HepG2 (cell line): ENCODE results near the gene YWHAQ. TPM values are rescaled to one million over a fixed set of nuclear protein-coding genes. Genes with fewer than 3 reads are reported as not detected.

Experiments
- ATAC-seq: fragments of 200-7000 bp; cut with Tn5 transposase; 3 replicates; pipeline ENCODE4 v1.9.1; 2020; ENCODE audit warnings: mild to moderate bottlenecking, moderate library complexity
- BruUV-seq: library from RNA; stranded (reverse); fragments of 400-500 nt; replicated peaks from 2 replicates; lab custom pipeline; 2021; lab: Mats Ljungman, UMichigan
- CTCF ChIA-PET: fragments of 300-600 bp; formaldehyde crosslinking; extraction: SDS; loops from one replicate; lab custom pipeline; 2021; ENCODE audit warnings: low total read pairs, inconsistent platforms, low intra/inter-chr PET ratio; lab: Yijun Ruan, JAX
- POLR2A ChIA-PET: fragments of 350-600 bp; sonication (Branson Sonifier 250); formaldehyde crosslinking; loops from one replicate; lab custom pipeline; 2020; ENCODE audit warnings: antibody characterized with exemption, inconsistent platforms; lab: Yijun Ruan, JAX
- DNase-seq: peaks from one replicate; pipeline ENCODE4 v3.0.0-alpha.2; 2015; ENCODE audit warnings: low spot score
- FAIRE-seq: peaks from 3 replicates; lab custom pipeline; 2011; peaks lifted over from hg19 to GRCh38; lab: Jason Lieb, UNC
- H2AFZ ChIP-seq: one replicate; pipeline ENCODE4 v1.6.1; 2011; ENCODE audit warnings: low read length, inconsistent platforms
- H3K27ac ChIP-seq: fragments of 300-600 bp; 3 replicates; pipeline ENCODE4 v1.8.0; 2011; ENCODE audit warnings: mixed run types, mild to moderate bottlenecking, mixed read lengths, low read length, inconsistent platforms; ENCODE audit not compliant: insufficient read depth; ENCODE audit errors: extremely low read length
- H3K27me3 ChIP-seq, 2 experiments: fragments of 200-600 bp in 1 of 2; 2 replicates in 1 of 2; 3 replicates in 1 of 2; pipeline versions ENCODE4 v1.6.0 to v1.8.0; 2011; ENCODE audit warnings: low read length in 2 of 2, mild to moderate bottlenecking in 2 of 2, moderate library complexity in 2 of 2, inconsistent platforms in 1 of 2; ENCODE audit not compliant: insufficient read depth in 2 of 2, control insufficient read depth in 1 of 2
- H3K36me3 ChIP-seq, 2 experiments: fragments of 200-600 bp in 1 of 2; replicated peaks in 1 of 2; 2 replicates in 1 of 2; 3 replicates in 1 of 2; pipeline versions ENCODE4 v1.5.1 to v1.8.0; 2011; ENCODE audit warnings: low read length in 2 of 2, inconsistent platforms in 1 of 2; ENCODE audit not compliant: insufficient read depth in 2 of 2, control insufficient read depth in 1 of 2
- H3K4me1 ChIP-seq: 2 replicates; pipeline ENCODE4 v1.5.1; 2012; ENCODE audit warnings: low read length, inconsistent platforms; ENCODE audit not compliant: insufficient read depth
- H3K4me2 ChIP-seq: 2 replicates; pipeline ENCODE4 v1.6.0; 2011; ENCODE audit warnings: low read depth, low read length, inconsistent platforms
- H3K4me3 ChIP-seq, 3 experiments: fragments of 200-600 bp in 1 of 3; sonication (generic), shearing (Covaris generic) in 1 of 3; replicated peaks in 1 of 3; 2 replicates each; pipeline ENCODE4 v1.5.1; 2011 to 2016; ENCODE audit warnings: low read length in 3 of 3, inconsistent platforms in 2 of 3, low read depth in 2 of 3, mild to moderate bottlenecking in 2 of 3, control low read depth in 1 of 3, mixed read lengths in 1 of 3; ENCODE audit not compliant: insufficient read depth in 1 of 3
- H3K79me2 ChIP-seq: one replicate; pipeline ENCODE4 v1.6.1; 2011; ENCODE audit warnings: low read length, inconsistent platforms; ENCODE audit not compliant: insufficient read depth
- H3K9ac ChIP-seq: 2 replicates; pipeline ENCODE4 v1.6.0; 2011; ENCODE audit warnings: mild to moderate bottlenecking, low read depth, low read length, inconsistent platforms; ENCODE audit not compliant: insufficient read depth
- H3K9me3 ChIP-seq: 2 replicates; pipeline ENCODE4 v1.5.1; 2012; ENCODE audit warnings: mild to moderate bottlenecking, low read length
- H4K20me1 ChIP-seq: 2 replicates; pipeline ENCODE4 v1.6.0; 2011; ENCODE audit warnings: inconsistent platforms, mild to moderate bottlenecking, low read length, moderate library complexity; ENCODE audit not compliant: insufficient read depth
- ATM ChIP-seq: fragments of 450-650 bp; IDR thresholded peaks from 2 replicates; pipeline ENCODE4 v1.7.1; 2017; ENCODE audit warnings: mild to moderate bottlenecking, borderline replicate concordance
- CREM ChIP-seq, 2 experiments: sonication (generic) in 1 of 2; formaldehyde crosslinking in 1 of 2; IDR thresholded peaks; 2 replicates each; pipeline versions ENCODE4 v1.4.0 to v1.6.1; 2016 to 2020; ENCODE audit warnings: antibody characterized with exemption in 1 of 2, mild to moderate bottlenecking in 1 of 2, missing genetic modification reagents in 1 of 2
- EED ChIP-seq: sonication (generic); formaldehyde crosslinking; IDR thresholded peaks from 2 replicates; pipeline ENCODE4 v1.5.0; 2020; ENCODE audit warnings: mild to moderate bottlenecking, missing genetic modification reagents
- ELF3 ChIP-seq: IDR thresholded peaks from 2 replicates; pipeline ENCODE4 v1.6.1; 2016; ENCODE audit warnings: missing genetic modification reagents, missing compliant biosample characterization
- FOSL2 ChIP-seq: sonication (generic); formaldehyde crosslinking; IDR thresholded peaks from 2 replicates; pipeline ENCODE4 v1.4.0; 2020; ENCODE audit warnings: missing genetic modification reagents
- FOXJ3 ChIP-seq: sonication (generic); formaldehyde crosslinking; IDR thresholded peaks from 2 replicates; pipeline ENCODE4 v1.4.0; 2020; ENCODE audit warnings: missing genetic modification reagents, mild to moderate bottlenecking, borderline replicate concordance
- HDAC1 ChIP-seq: sonication (generic); formaldehyde crosslinking; IDR thresholded peaks from 2 replicates; pipeline ENCODE4 v1.5.1; 2020; ENCODE audit warnings: mild to moderate bottlenecking, missing genetic modification reagents
- KMT2A ChIP-seq: sonication (generic); formaldehyde crosslinking; IDR thresholded peaks from 2 replicates; pipeline ENCODE4 v1.4.0; 2020; ENCODE audit warnings: missing genetic modification reagents
- MYNN ChIP-seq: sonication (generic); formaldehyde crosslinking; IDR thresholded peaks from 2 replicates; pipeline ENCODE4 v1.4.0; 2020; ENCODE audit warnings: mild to moderate bottlenecking, low read depth, missing genetic modification reagents
- NFIC ChIP-seq: IDR thresholded peaks from 2 replicates; pipeline ENCODE4 v1.6.1; 2012; ENCODE audit warnings: mild to moderate bottlenecking, low read length, inconsistent platforms
- ONECUT2 ChIP-seq: sonication (generic); formaldehyde crosslinking; IDR thresholded peaks from 2 replicates; pipeline ENCODE4 v1.4.0; 2020; ENCODE audit warnings: missing genetic modification reagents
- PITX1 ChIP-seq: sonication (generic); formaldehyde crosslinking; IDR thresholded peaks from 2 replicates; pipeline ENCODE4 v1.5.1; 2020; ENCODE audit warnings: mild to moderate bottlenecking, missing genetic modification reagents
- POGZ ChIP-seq: sonication (generic); formaldehyde crosslinking; IDR thresholded peaks from 2 replicates; pipeline ENCODE4 v1.4.0; 2020; ENCODE audit warnings: mild to moderate bottlenecking, missing genetic modification reagents
- REPIN1 ChIP-seq: sonication (generic); formaldehyde crosslinking; IDR thresholded peaks from 2 replicates; pipeline ENCODE4 v1.8.0; 2022; ENCODE audit warnings: missing genetic modification reagents, low read depth, mild to moderate bottlenecking, borderline replicate concordance
- SKI ChIP-seq: fragments of 450-650 bp; IDR thresholded peaks from one replicate; pipeline ENCODE4 v1.6.1; 2018; ENCODE audit warnings: mild to moderate bottlenecking; ENCODE audit not compliant: partially characterized antibody
- ZBTB3 ChIP-seq: sonication (generic); formaldehyde crosslinking; IDR thresholded peaks from 2 replicates; pipeline ENCODE4 v1.4.0; 2020; ENCODE audit warnings: low read depth, mild to moderate bottlenecking, moderate library complexity, missing genetic modification reagents, borderline replicate concordance
- ZKSCAN8 ChIP-seq: IDR thresholded peaks from 2 replicates; pipeline ENCODE4 v1.6.1; 2016; ENCODE audit warnings: borderline replicate concordance, missing genetic modification reagents, missing compliant biosample characterization
- ZNF264 ChIP-seq: sonication (generic); formaldehyde crosslinking; IDR thresholded peaks from 2 replicates; pipeline ENCODE4 v1.4.0; 2020; ENCODE audit warnings: missing genetic modification reagents
- ZNF501 ChIP-seq: sonication (generic); formaldehyde crosslinking; IDR thresholded peaks from 2 replicates; pipeline ENCODE4 v1.5.1; 2020; ENCODE audit warnings: mild to moderate bottlenecking, moderate library complexity, missing genetic modification reagents
- ZNF616 ChIP-seq: sonication (generic); formaldehyde crosslinking; IDR thresholded peaks from 2 replicates; pipeline ENCODE4 v1.5.0; 2020; ENCODE audit warnings: low read depth, mild to moderate bottlenecking, missing genetic modification reagents
- ZNF746 ChIP-seq: sonication (generic); formaldehyde crosslinking; IDR thresholded peaks from 2 replicates; pipeline ENCODE4 v1.8.0; 2022; ENCODE audit warnings: mild to moderate bottlenecking, missing genetic modification reagents
- ZSCAN29 ChIP-seq: sonication (generic); formaldehyde crosslinking; conservative IDR thresholded peaks from 2 replicates; pipeline ENCODE4 v1.4.0; 2020; ENCODE audit warnings: mild to moderate bottlenecking, missing genetic modification reagents
- WGBS: methylation state at CpG from one replicate; pipeline ENCODE4 v1.1.6; 2017; ENCODE audit warnings: low lambda C conversion rate; 5-methylcytosine and 5-hydroxymethylcytosine counted together
- in situ Hi-C: cut with HindIII; loops from 2 replicates; pipeline ENCODE4 v1.10.0; 2017; ENCODE audit warnings: low pct_unique_long_range_greater_than_20kb; ENCODE audit not compliant: extremely low pct_ligation_motif_present
- intact Hi-C: fragments of 100-400 bp; cut with micrococcal nuclease; formaldehyde crosslinking; loops from one replicate; pipeline ENCODE4 v1.10.0; 2022; ENCODE audit not compliant: unreplicated experiment
- polyA plus RNA-seq, 8 experiments: library from polyadenylated mRNA; depleted of rRNA in 3 of 8; stranded (reverse) in 7 of 8; unstranded in 1 of 8; fragments of >200 nt; fragmentation: Illumina TruSeq in 4 of 8; extraction: Trizol in 4 of 8; gene quantifications; 2 replicates each; pipeline versions ENCODE4 v1.2.1 to v1.2.3, GENCODE V29; 2011 to 2016; ENCODE audit warnings: low read depth in 4 of 8, missing spikeins in 1 of 8, mixed read lengths in 1 of 8; ENCODE audit not compliant: insufficient read depth in 1 of 8
- total RNA-seq, 5 experiments: library from RNA; depleted of rRNA; stranded (reverse); fragments of >200 nt; fragmentation: Illumina TruSeq; extraction: Trizol; gene quantifications; 2 replicates each; pipeline ENCODE4 v1.2.3, GENCODE V29; 2016; ENCODE audit warnings: low read depth in 1 of 5

The YWHAQ gene
- total and polyA plus RNA-seq, 2 of the 13 experiments (the other 11 are each of a cell fraction or from before 2014, with no cell fraction given), result 160 to 304 TPM

GRCh38 chr2:9657731-9658130 is 26.9 kb upstream of the YWHAQ start:
- peaks cover 45% of the 10 kb centered on the region for H3K4me1 ChIP-seq
- in situ Hi-C loops, result no loop called here
- no peak for DNase-seq
- ATAC-seq, result peak; percentile 49
- no peak overlapping the region for H3K4me2 ChIP-seq
- intact Hi-C loops, result no loop called here
- no peak overlapping the region for H3K9ac ChIP-seq
- 30% methylated on average over 6 of the region's 6 CpGs for WGBS
- no peaks in the 10 kb centered on the region for H4K20me1 ChIP-seq
- TF ChIP-seq ZNF501 (CRISPR knock-in tag), result no peak
- H3K9me3 ChIP-seq, result no peaks in the 10 kb centered on the region
- no peaks in the 10 kb centered on the region for H3K79me2 ChIP-seq
- ChIA-PET CTCF (no interaction called here), POLR2A (interaction anchor here (1.0 to 1.6 kb wide), 2 partner anchors 27 to 321 kb away, joined by 3 to 12 read pairs; partner anchors contain the start of gene YWHAQ)
- no TSS peak for BruUV-seq
- no peak overlapping the region for H2AFZ ChIP-seq
- H3K4me3 ChIP-seq, result no peak overlapping the region
- H3K27me3 ChIP-seq, result peaks cover 0 to 6% of the 10 kb centered on the region in 2 experiments; a peak in 1 of 5 replicates
- FAIRE-seq, result no peak
- H3K36me3 ChIP-seq, result no peaks in the 10 kb centered on the region
- H3K27ac ChIP-seq, result no peak overlapping the region

- FAIRE-seq, result peak; percentile 48
- Histone ChIP-seq H3K9me3 (no peaks in the 10 kb centered on the region), H3K27ac (no peak overlapping the region), H3K4me2 (peak overlapping the region; percentile 58), H3K4me3 (no peak overlapping the region; a peak in 1 of 6 replicates), H3K79me2 (no peaks in the 10 kb centered on the region), H3K9ac (no peak overlapping the region), H3K4me1 (peaks cover 48% of the 10 kb centered on the region), H2AFZ (no peak overlapping the region), H3K36me3 (no peaks in the 10 kb centered on the region), H3K27me3 (peaks cover 0 to 6% of the 10 kb centered on the region in 2 experiments; a peak in 1 of 5 replicates), H4K20me1 (no peaks in the 10 kb centered on the region)
- in situ Hi-C loops (no loop called here), intact Hi-C loops (no loop called here)
- ChIA-PET CTCF (no interaction called here), POLR2A (interaction anchor here (0.6 to 1.6 kb wide), 3 partner anchors 26 to 320 kb away, joined by 3 to 12 read pairs (median 3); partner anchors contain the start of gene YWHAQ)
- 0% methylated on average over 4 of the region's 6 CpGs for WGBS
- no TSS peak for BruUV-seq
- DNase-seq, result peak; percentile 70
- peak; percentile 73 for ATAC-seq
- TF ChIP-seq ZBTB3 (CRISPR knock-in tag) (no peak), ELF3 (CRISPR knock-in tag) (peak; percentile 81), MYNN (CRISPR knock-in tag) (no peak), ZSCAN29 (CRISPR knock-in tag) (0 out of 2 replicates have a peak, but pooled peaks have one; percentile 13), REPIN1 (CRISPR knock-in tag) (0 out of 2 replicates have a peak, but pooled peaks have one; percentile 43), ATM (no peak), ZKSCAN8 (no peak), FOXJ3 (CRISPR knock-in tag) (peak; percentile 70), ZNF746 (CRISPR knock-in tag) (no peak), ONECUT2 (CRISPR knock-in tag) (no peak), POGZ (no peak), ZNF616 (CRISPR knock-in tag) (no peak), CREM (IDR thresholded peaks at IDR 0.05) (peak; percentile 36; the same call in 1 of the 2 replicates), CREM (CRISPR knock-in tag; IDR thresholded peaks at IDR 0.05) (no peak), KMT2A (CRISPR knock-in tag) (no peak), SKI (peak; percentile 99), HDAC1 (CRISPR knock-in tag) (peak; percentile 22; the same call in 1 of the 2 replicates), ZNF264 (CRISPR knock-in tag) (no peak), PITX1 (CRISPR knock-in tag) (0 out of 2 replicates have a peak, but pooled peaks have one; percentile 25), EED (no peak), NFIC (peak; percentile 30; the same call in 1 of the 2 replicates), FOSL2 (peak; percentile 71)
These were observed 26.3 kb upstream of the YWHAQ start for GRCh38 chr2:9657083-9657482.
